ENCODE measurements around the gene LNX1.

DNA sequence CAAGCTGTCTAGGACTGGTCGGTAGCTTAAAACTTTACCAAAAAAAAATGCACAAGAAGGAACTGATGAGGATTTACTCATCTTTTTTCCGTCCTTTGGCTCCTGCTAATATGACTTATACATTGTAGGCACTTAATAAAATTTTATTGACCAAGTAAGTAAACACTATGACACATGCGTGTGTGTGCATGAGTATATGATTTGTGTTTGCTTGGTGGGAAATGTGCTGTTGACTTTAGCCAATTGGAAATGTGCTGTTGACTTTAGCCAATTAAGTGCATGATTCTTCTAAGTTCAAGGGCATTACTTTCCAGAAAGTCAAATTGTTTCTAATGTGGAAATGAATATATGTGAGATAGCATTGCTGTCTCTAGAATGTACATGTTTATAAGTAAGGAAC, 135.5 kb downstream of the LNX1 start:
- TF ChIP-seq ZNF274 (IDR thresholded peaks at IDR 0.05; ENCODE audit: borderline replicate concordance, extremely low read depth, low read length) (no peak), POLR2A (IDR thresholded peaks at IDR 0.05; ENCODE audit: control extremely low read depth in 1 of 2, low read depth in 2 of 2, low read length in 2 of 2) (no peak), EZH2 (IDR thresholded peaks at IDR 0.05; ENCODE audit: low read depth, low read length, severe bottlenecking) (no peak), POLR2AphosphoS5 (IDR thresholded peaks at IDR 0.05; ENCODE audit: low read depth, low read length) (no peak)
- TF ChIP-seq, protein P1, sequence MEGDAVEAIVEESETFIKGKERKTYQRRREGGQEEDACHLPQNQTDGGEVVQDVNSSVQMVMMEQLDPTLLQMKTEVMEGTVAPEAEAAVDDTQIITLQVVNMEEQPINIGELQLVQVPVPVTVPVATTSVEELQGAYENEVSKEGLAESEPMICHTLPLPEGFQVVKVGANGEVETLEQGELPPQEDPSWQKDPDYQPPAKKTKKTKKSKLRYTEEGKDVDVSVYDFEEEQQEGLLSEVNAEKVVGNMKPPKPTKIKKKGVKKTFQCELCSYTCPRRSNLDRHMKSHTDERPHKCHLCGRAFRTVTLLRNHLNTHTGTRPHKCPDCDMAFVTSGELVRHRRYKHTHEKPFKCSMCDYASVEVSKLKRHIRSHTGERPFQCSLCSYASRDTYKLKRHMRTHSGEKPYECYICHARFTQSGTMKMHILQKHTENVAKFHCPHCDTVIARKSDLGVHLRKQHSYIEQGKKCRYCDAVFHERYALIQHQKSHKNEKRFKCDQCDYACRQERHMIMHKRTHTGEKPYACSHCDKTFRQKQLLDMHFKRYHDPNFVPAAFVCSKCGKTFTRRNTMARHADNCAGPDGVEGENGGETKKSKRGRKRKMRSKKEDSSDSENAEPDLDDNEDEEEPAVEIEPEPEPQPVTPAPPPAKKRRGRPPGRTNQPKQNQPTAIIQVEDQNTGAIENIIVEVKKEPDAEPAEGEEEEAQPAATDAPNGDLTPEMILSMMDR (IDR thresholded peaks at IDR 0.05; ENCODE audit: control extremely low read depth in 1 of 3, insufficient read depth in 1 of 3, low read depth in 1 of 3, low read length in 3 of 3): no peak

Measured in H1 (cell line).